ENCODE results near the gene P2RY2. TPM values are rescaled to one million over a fixed set of nuclear protein-coding genes. Genes with fewer than 3 reads are reported as not detected.

The P2RY2 gene
- total RNA-seq, 1 experiment from 2014 or later, result 2.9 TPM

DNA sequence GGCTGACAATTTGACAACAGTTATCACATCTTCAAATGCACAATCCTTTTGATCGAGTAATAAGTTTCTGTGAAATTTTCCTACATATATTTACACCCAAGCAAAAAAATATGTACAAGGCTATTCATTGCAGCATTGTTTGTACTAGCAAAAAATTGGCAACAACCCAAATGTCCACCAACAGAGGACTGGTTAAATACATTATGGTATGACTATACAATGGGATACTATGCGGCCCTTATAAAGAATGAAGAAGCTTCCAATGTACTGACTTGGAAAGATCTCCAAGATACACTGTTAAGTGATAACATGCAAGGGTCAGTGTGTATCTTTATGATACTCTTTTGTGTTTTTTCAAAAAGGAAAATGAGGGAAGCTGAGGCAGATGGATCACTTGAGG is 8.2 kb upstream of the P2RY2 start:
- no peak overlapping the region for H3K4me3 ChIP-seq (replicated peaks in 1 of 2; ENCODE audit: low read depth in 1 of 2, low read length in 2 of 2)
- ATAC-seq (no peak), DNase-seq (ENCODE audit: low read depth, low spot score) (no peak)
- ChIA-PET POLR2A (no interaction called here), CTCF (no interaction called here), RAD21 (ENCODE audit: low non-redundant PET in 1 of 2, low total read pairs in 2 of 2, uncharacterized antibody in 2 of 2, unreplicated experiment in 2 of 2) (no interaction called here)
- no peak overlapping the region for H3K27ac ChIP-seq (ENCODE audit: low read depth, low read length)
- no peak overlapping the region for H3K4me2 ChIP-seq (ENCODE audit: low read length)
- no peaks in the 10 kb centered on the region for H3K36me3 ChIP-seq (ENCODE audit: control insufficient read depth in 1 of 2, insufficient read depth in 2 of 2, low read length in 2 of 2)
- intact Hi-C loops (cut with micrococcal nuclease), result no loop called here
- no TSS peak for BruUV-seq (replicated peaks)
- H3K9me2 ChIP-seq (ENCODE audit: insufficient read depth), result no peaks in the 10 kb centered on the region
- H3K27me3 ChIP-seq (ENCODE audit: insufficient read depth, low read length), result no peaks in the 10 kb centered on the region
- no peaks in the 10 kb centered on the region for H3K9me3 ChIP-seq (ENCODE audit: control insufficient read depth in 1 of 2, insufficient read depth in 1 of 2, low read depth in 1 of 2, low read length in 2 of 2)
- H3K4me1 ChIP-seq (ENCODE audit: control insufficient read depth in 1 of 2, insufficient read depth in 2 of 2, low read length in 2 of 2), result peaks cover 5 to 8% of the 10 kb centered on the region in 2 experiments
- no peak overlapping the region for H3K9ac ChIP-seq (ENCODE audit: low read length)
- H3K79me2 ChIP-seq (ENCODE audit: insufficient read depth, low read length), result no peaks in the 10 kb centered on the region
- no peak for TF ChIP-seq ZNF274 (IDR thresholded peaks at IDR 0.05; ENCODE audit: low read depth, low read length)
- TF ChIP-seq, protein P1, sequence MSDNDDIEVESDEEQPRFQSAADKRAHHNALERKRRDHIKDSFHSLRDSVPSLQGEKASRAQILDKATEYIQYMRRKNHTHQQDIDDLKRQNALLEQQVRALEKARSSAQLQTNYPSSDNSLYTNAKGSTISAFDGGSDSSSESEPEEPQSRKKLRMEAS (IDR thresholded peaks at IDR 0.05), result no peak
- TF ChIP-seq JUND (IDR thresholded peaks at IDR 0.05), result no peak
- TF ChIP-seq, protein P2, sequence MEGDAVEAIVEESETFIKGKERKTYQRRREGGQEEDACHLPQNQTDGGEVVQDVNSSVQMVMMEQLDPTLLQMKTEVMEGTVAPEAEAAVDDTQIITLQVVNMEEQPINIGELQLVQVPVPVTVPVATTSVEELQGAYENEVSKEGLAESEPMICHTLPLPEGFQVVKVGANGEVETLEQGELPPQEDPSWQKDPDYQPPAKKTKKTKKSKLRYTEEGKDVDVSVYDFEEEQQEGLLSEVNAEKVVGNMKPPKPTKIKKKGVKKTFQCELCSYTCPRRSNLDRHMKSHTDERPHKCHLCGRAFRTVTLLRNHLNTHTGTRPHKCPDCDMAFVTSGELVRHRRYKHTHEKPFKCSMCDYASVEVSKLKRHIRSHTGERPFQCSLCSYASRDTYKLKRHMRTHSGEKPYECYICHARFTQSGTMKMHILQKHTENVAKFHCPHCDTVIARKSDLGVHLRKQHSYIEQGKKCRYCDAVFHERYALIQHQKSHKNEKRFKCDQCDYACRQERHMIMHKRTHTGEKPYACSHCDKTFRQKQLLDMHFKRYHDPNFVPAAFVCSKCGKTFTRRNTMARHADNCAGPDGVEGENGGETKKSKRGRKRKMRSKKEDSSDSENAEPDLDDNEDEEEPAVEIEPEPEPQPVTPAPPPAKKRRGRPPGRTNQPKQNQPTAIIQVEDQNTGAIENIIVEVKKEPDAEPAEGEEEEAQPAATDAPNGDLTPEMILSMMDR (IDR thresholded peaks at IDR 0.05 in 2 of 3, conservative IDR thresholded peaks at IDR 0.05 in 1 of 3; ENCODE audit: borderline replicate concordance in 1 of 3, insufficient read depth in 1 of 3, low read depth in 2 of 3, low read length in 2 of 3), result no peak
- no peak for TF ChIP-seq YY1 (IDR thresholded peaks at IDR 0.05; ENCODE audit: extremely low read depth, insufficient replicate concordance, low read depth, low read length)
- no peak for TF ChIP-seq SP1 (IDR thresholded peaks at IDR 0.05; ENCODE audit: low read depth)
- TF ChIP-seq CBX3 (IDR thresholded peaks at IDR 0.05; ENCODE audit: low read depth), result no peak
- H2AFZ ChIP-seq (ENCODE audit: low read depth, low read length, poor library complexity, severe bottlenecking), result no peak overlapping the region
- H4K20me1 ChIP-seq (ENCODE audit: insufficient read depth), result no peaks in the 10 kb centered on the region

All from HCT116 (cell line).